A549 treated with Mapracorat at 1 μM for 4 hours (cell line): ENCODE results near the gene KHDC1L. TPM values are rescaled to one million over a fixed set of nuclear protein-coding genes. Genes with fewer than 3 reads are reported as not detected.

Experiments used
- total RNA-seq: library from RNA; stranded (reverse); fragments of 200-300 nt; extraction: Qiagen RNA extraction; gene quantifications from 5 replicates; pipeline ENCODE4 v1.2.3, GENCODE V29; 2022

The KHDC1L gene, protein sequence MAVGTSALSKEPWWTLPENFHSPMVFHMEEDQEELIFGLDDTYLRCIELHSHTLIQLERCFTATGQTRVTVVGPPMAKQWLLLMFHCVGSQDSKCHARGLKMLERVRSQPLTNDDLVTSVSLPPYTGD
- total RNA-seq: 0.29 TPM in 1 of 5 replicates, not detected in the others

DNA sequence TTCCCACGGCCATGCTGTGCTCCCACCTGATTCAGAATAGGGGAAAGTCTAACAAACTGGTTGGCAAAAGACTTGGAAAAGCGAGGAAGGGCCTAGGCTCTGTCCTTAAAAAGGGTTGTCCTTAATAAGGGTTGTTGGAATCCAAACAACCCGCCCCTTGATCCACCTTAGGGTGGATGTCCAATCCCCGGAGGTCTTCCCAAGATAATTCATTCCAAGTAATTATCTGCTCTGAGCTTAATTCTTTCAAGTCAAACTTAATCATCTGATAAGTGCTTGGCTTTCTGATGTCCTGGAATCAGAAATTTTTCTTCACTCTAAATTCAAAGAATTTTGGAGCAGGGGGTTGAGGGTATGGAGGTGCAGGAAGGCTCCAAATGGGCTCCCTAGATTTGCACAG is at the start of gene KHDC1L:
Gene KHDC1L (minus strand): TSS at position 101 of the 400 bp plus-strand sequence. CDS start 88 bp downstream, at position 13.

DNA sequence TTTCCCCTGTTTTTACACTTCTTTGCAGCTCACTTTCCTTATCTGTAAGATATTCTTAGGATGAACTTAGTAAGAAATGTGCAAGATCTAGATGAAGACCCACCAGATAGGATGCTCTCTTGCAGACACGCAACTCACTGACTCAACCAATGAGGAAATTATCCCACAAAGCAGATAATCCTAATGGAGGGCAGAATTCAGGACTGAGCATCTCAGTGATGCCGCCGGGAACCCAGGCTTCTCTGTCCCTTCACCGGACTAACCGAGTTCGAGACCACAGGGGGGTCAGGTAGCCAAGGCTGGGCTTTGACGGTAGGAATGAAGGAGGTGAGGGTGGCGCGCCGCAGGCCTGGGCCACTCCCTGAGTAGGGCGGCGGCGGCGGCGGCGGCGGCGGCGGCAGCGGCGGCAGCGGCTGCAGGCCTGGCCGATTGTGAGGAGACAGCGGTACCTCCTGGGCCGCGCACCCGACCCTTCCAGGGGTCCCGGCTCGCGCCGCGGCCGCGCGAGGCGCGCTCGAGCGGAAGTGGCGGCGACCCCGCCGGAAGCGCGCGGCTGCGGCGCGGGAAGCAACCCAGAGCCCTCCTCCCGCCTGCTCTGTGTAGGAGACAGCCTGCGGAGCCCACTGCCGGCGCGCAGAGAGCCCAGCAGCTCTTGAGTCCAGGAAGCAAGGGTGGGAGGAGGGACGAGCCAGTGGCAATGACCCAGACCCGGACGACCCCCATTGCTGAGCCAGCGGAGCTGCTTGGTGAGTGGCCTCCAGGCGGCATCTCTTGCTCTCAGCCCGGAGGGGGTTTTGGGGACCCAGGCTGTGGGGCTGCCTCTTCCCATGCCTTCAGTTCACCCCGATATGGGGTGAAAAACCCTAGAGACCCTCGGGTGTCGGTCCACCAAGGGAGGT is 37.6 kb upstream of the KHDC1L start, which contains the start of gene KHDC1:
Gene KHDC1 (minus strand): TSS at position 526 of the 899 bp plus-strand sequence. CDS start 20,679 bp downstream, outside the sequence.

Other genes with a start within 250 kb of the KHDC1L start
- 3.1 to 4.0 TPM (median 3.5 TPM) in 5 replicates for gene KHDC1, start 37.7 kb upstream of the KHDC1L start, total RNA-seq
- gene DPPA5, start 128.8 kb upstream of the KHDC1L start, total RNA-seq: not detected in 5 replicates
- not detected in 5 replicates for gene KHDC3L, start 137.2 kb upstream of the KHDC1L start, total RNA-seq
- not detected in 5 replicates for gene OOEP, start 144.4 kb upstream of the KHDC1L start, total RNA-seq
- gene DDX43, start 169.3 kb upstream of the KHDC1L start, total RNA-seq: not detected in 5 replicates
- 3.2 to 4.8 TPM (median 4.1 TPM) in 5 replicates for gene CGAS, start 226.8 kb upstream of the KHDC1L start, total RNA-seq
- 8.9 to 14.9 TPM (median 9.7 TPM) in 5 replicates for gene MTO1, start 236.2 kb upstream of the KHDC1L start, total RNA-seq